ENCODE measurements around the gene SLC33A1.
"Not testable (repeated sequence)": the region's sequence is repeated elsewhere in the genome, so short reads cannot be mapped to it uniquely, and the experiment has no call there.

DNA sequence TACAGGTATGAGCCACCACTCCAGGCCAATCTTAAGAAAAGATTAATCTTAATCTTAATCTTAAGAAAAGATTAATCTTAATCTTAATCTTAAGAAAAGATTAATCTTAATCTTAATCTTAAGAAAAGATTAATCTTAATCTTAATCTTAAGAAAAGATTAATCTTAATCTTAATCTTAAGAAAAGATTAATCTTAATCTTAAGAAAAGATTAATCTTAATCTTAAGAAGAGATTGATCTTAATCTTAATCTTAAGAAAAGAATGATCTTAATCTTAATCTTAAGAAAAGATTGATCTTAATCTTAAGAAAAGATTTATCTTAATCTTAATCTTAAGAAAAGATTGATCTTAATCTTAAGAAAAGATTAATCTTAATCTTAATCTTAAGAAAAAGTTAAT lies 41.0 kb downstream of the SLC33A1 start:
- TF ChIP-seq, protein P1, sequence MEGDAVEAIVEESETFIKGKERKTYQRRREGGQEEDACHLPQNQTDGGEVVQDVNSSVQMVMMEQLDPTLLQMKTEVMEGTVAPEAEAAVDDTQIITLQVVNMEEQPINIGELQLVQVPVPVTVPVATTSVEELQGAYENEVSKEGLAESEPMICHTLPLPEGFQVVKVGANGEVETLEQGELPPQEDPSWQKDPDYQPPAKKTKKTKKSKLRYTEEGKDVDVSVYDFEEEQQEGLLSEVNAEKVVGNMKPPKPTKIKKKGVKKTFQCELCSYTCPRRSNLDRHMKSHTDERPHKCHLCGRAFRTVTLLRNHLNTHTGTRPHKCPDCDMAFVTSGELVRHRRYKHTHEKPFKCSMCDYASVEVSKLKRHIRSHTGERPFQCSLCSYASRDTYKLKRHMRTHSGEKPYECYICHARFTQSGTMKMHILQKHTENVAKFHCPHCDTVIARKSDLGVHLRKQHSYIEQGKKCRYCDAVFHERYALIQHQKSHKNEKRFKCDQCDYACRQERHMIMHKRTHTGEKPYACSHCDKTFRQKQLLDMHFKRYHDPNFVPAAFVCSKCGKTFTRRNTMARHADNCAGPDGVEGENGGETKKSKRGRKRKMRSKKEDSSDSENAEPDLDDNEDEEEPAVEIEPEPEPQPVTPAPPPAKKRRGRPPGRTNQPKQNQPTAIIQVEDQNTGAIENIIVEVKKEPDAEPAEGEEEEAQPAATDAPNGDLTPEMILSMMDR (conservative IDR thresholded peaks at IDR 0.05; ENCODE audit: low read depth, low read length) = not testable (repeated sequence)
- not testable (repeated sequence) for TF ChIP-seq EZH2 (IDR thresholded peaks at IDR 0.05; ENCODE audit: borderline replicate concordance, low read depth, low read length, poor library complexity, severe bottlenecking)

All from A673 (cell line).